ENCODE results near the gene COMP.

The COMP gene

DNA sequence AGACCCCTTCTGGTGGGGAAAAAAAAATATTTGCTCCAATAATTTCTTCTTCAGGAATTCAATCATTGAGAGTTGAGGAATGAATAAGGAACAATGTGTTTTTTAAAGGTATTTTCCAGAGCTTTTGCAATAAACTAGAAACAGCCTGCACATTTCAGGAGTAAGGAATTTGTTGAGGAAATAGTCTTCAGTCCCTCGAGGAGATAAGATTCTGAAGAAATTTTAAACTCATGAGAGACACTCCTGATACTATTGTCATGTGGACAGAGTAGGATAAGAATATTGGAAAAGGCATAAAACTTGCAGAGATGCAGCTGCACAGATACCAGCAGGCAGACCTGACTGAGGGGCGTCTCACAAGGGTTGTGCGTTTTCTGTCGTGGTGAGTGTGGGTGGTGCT lies 36.6 kb downstream of the COMP start:
- TF ChIP-seq, protein P1, sequence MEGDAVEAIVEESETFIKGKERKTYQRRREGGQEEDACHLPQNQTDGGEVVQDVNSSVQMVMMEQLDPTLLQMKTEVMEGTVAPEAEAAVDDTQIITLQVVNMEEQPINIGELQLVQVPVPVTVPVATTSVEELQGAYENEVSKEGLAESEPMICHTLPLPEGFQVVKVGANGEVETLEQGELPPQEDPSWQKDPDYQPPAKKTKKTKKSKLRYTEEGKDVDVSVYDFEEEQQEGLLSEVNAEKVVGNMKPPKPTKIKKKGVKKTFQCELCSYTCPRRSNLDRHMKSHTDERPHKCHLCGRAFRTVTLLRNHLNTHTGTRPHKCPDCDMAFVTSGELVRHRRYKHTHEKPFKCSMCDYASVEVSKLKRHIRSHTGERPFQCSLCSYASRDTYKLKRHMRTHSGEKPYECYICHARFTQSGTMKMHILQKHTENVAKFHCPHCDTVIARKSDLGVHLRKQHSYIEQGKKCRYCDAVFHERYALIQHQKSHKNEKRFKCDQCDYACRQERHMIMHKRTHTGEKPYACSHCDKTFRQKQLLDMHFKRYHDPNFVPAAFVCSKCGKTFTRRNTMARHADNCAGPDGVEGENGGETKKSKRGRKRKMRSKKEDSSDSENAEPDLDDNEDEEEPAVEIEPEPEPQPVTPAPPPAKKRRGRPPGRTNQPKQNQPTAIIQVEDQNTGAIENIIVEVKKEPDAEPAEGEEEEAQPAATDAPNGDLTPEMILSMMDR (IDR thresholded peaks at IDR 0.05; ENCODE audit: control insufficient read depth, insufficient read depth, low read depth, low read length, missing control alignments), result no peak
- no peak overlapping the region for H3K4me3 ChIP-seq (ENCODE audit: control insufficient read depth, low read depth, low read length)
- DNase-seq (ENCODE audit: low read depth), result no peak

DNA sequence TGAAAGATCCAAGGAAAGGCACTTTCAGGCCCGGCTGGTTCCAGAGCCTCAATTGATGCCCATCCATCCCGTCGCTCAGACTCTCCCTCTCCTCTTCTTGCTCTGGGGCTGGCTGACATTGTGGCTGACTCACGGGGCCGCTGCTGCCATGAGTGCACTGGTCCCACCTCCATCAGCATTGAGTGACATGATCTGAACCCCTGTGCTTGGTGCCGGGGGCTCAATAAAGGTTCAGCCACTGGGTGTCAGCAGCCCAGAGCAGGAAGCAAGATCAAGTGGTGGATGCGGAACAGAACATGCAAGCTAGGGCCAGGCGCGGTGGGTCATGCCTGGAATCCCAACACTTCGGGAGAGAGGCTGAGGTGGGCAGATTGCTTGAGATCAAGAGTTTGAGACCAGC lies 39.5 kb downstream of the COMP start:
- TF ChIP-seq, protein P1 (IDR thresholded peaks at IDR 0.05; ENCODE audit: control insufficient read depth, insufficient read depth, low read depth, low read length, missing control alignments), result no peak
- no peak for DNase-seq (ENCODE audit: low read depth)
- H3K4me3 ChIP-seq (ENCODE audit: control insufficient read depth, low read depth, low read length), result no peak overlapping the region

DNA sequence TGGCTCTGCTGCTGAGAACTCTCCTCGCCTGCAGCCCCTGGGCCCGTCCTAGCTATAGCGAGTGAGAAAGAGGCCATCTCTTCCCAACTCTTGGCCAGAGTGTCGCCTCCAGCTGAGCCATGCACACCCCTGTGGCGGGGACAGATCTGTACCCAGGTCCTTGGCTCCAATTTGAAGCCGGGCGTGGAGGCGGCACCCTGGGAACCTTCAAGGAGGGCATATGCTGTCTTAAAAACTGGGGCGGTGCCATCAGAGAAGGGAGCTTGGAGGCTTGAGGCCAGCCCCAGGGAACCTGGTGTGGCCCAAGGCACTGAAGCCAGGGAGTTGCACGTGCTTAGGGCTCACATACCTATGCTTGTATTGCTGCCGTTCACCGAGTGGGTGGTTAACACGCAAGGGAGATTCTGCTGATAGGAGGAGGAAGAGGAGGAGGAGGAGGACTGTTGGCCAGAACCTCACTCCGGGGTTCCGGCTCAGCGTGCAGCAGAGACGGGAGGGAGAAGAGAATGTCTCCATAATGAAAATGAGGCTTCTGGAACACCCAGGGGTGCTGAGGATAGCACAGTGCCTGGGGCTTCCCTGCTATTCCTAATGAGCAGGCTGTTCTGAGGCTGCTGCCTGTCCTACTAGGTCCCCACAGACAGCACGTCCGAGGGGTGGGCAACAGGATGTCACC lies 40.7 kb downstream of the COMP start:
- DNase-seq (ENCODE audit: low read depth), result no peak
- TF ChIP-seq, protein P1 (IDR thresholded peaks at IDR 0.05; ENCODE audit: control insufficient read depth, insufficient read depth, low read depth, low read length, missing control alignments), result no peak
- H3K4me3 ChIP-seq (ENCODE audit: control insufficient read depth, low read depth, low read length), result no peak overlapping the region

DNA sequence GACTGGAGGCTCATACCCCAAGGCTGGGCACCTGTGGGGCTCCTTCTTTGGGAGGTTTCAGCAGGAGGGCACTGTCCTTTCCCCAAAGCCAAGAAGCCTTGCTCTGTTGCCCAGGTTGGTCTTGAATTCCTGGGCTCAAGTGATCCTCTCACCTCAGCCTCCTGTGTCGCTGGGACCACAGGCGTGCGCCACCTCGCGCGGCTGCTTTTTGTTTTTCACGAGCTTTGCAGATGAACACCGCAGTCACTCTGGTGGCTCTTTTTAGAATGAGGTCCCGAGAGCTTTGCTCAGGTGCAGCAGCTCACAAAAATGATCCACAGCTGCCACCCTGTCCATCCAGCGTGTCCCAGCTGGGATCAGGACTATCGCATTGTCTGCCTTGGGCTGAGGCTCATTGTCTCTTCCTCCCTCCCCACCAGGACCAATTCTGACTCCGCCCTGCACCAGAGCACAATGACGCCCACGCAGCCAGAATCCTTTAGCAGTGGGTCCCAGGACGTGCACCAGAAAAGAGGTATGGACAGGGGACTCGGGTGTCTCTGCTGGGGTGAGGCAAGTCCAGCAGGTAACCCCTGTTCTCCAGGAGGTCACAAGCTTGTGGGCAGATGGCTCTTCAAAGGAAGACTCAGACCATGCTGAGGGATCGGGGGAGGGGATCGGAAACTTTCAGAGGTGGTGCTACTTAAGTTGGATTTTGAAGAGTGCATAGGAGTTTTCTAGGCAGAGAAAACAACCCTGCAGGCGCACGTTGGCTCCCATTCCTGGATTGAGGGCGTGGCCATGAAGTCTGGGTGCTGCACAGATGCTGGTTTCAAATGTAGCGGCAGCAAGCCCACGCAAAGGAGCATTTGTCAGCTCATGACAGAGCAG lies 41.5 kb downstream of the COMP start:
- no peak overlapping the region for H3K4me3 ChIP-seq (ENCODE audit: control insufficient read depth, low read depth, low read length)
- DNase-seq (ENCODE audit: low read depth), result no peak
- TF ChIP-seq, protein P1 (IDR thresholded peaks at IDR 0.05; ENCODE audit: control insufficient read depth, insufficient read depth, low read depth, low read length, missing control alignments), result no peak

DNA sequence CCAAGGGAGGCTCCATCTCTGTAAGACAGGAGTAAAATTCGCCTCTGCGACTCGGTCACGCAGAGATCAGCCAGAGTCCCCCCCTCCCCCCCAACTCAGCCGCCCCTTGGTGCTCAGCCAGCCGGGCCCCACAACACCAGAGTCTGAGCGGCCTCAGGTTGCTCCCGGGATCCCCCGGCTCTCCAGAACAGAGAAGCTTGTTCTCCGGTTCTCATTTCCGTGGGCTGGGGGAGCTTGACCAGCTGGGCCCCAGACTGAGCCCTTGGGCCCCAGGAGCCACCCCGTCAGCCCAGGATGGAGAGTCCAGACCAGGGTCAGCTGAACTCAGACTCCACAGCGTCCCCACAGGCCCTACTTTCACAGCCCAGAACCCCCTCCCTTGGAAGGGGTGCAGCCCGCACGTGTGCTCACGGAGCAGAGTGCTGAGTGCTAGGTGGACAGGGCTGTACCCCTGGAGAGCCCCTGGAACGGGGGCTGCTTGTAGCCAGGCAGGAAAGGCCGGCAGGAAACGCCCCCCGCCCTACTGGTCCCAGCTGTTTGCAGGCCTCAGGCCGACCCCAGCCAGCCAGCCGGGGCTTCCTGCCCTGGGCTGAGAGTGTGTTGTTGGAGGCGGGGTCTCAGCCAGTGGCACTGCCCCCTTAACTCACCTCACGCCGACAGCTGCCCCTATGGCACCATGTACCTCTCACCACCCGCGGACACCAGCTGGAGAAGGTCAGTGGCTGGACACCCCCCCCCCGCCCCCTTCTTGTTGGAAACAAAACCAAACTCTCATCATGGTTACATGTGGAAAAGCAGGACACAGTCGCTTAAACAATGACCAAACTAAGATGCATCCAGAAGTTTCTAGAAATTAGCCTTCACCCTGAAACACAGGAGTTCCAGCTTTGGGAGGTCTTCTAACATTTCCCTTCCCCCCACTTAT lies 44.4 kb downstream of the COMP start:
- no peak overlapping the region for H3K4me3 ChIP-seq (ENCODE audit: control insufficient read depth, low read depth, low read length)
- TF ChIP-seq, protein P1 (IDR thresholded peaks at IDR 0.05; ENCODE audit: control insufficient read depth, insufficient read depth, low read depth, low read length, missing control alignments), result no peak
- DNase-seq (ENCODE audit: low read depth), result no peak

DNA sequence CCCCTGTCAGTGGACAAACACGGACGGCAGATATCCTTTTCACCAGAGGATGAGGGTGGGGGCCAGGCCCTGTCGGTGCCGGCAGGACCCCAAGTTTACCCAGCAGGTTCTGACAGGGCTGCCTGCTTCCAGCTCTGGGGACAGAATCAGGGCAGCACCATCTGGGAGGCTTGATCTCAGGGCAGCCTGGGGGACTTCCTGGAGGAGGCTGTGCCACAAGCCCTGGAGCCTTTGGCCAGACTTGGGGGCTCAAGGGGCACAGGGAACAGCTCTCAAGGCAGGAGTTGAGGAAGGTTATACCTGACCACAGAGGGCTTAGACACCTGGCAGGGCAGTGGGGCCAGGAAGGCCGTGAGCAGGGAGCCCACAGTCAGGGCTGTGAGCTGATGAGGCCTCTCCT lies 45.2 kb downstream of the COMP start:
- DNase-seq (ENCODE audit: low read depth), result no peak
- H3K4me3 ChIP-seq (ENCODE audit: control insufficient read depth, low read depth, low read length), result no peak overlapping the region
- TF ChIP-seq, protein P1 (IDR thresholded peaks at IDR 0.05; ENCODE audit: control insufficient read depth, insufficient read depth, low read depth, low read length, missing control alignments), result no peak

Measured in AG09309 (cell line).